ENCODE results near the gene ZNF746. TPM values are rescaled to one million over a fixed set of nuclear protein-coding genes. Genes with fewer than 3 reads are reported as not detected.

The ZNF746 gene
- total and polyA plus RNA-seq, 2 donors (not counting 3 experiments of a cell fraction or from before 2014, with no cell fraction given) = 10.5 to 20.8 TPM

- FAIRE-seq = no peak
- dilution Hi-C loops (cut with MboI; ENCODE audit: extremely low pct_ligation_motif_present, low sequenced_read_pairs) = no loop called here
- CTCF ChIA-PET = no interaction called here
Measured at GRCh38 chr7:149527414-149527813, 29.8 kb upstream of the ZNF746 start.

More at GRCh38 chr7:149527414-149527813, 29.8 kb upstream of the ZNF746 start:
- Histone ChIP-seq H3K4me2 (ENCODE audit: insufficient read depth, low read length) (no peak overlapping the region), H2AFZ (ENCODE audit: low read depth, low read length) (no peak overlapping the region), H3K27me3 (ENCODE audit: control insufficient read depth in 2 of 2, insufficient read depth in 2 of 2, low read length in 2 of 2) (no peaks in the 10 kb centered on the region), H3K9me3 (replicated peaks; ENCODE audit: control insufficient read depth, insufficient read depth, low read length) (no peaks in the 10 kb centered on the region), H3K4me3 (replicated peaks in 1 of 3; ENCODE audit: insufficient read depth in 1 of 3, low read depth in 1 of 3, low read length in 3 of 3) (no peak overlapping the region), H3K4me1 (ENCODE audit: control insufficient read depth, extremely low read depth, insufficient read depth, low read length) (no peaks in the 10 kb centered on the region), H4K20me1 (replicated peaks; ENCODE audit: control insufficient read depth, extremely low read depth, insufficient read depth, low read length) (no peaks in the 10 kb centered on the region), H3K9ac (replicated peaks; ENCODE audit: extremely low read depth, insufficient read depth, low read length) (no peak overlapping the region), H3K79me2 (ENCODE audit: control insufficient read depth, insufficient read depth, low read length) (no peaks in the 10 kb centered on the region), H3K27ac (ENCODE audit: insufficient read depth, low read depth, low read length) (no peak overlapping the region), H3K36me3 (ENCODE audit: control insufficient read depth in 2 of 2, extremely low read depth in 1 of 2, insufficient read depth in 2 of 2, low read length in 2 of 2) (no peaks in the 10 kb centered on the region), H3K9me1 (replicated peaks; ENCODE audit: control insufficient read depth, extremely low read depth, insufficient read depth, low read length) (no peaks in the 10 kb centered on the region)
- POLR2A ChIA-PET = no interaction called here
- no peak for TF ChIP-seq CTCF (IDR thresholded peaks at IDR 0.05; ENCODE audit: extremely low read depth in 1 of 2, insufficient read depth in 1 of 2, low read depth in 1 of 2, low read length in 2 of 2)
- no peak for TF ChIP-seq EZH2 (IDR thresholded peaks at IDR 0.05; ENCODE audit: borderline replicate concordance, low read depth, low read length, severe bottlenecking)
- no peak for TF ChIP-seq GATA2 (IDR thresholded peaks at IDR 0.05; ENCODE audit: insufficient read depth, insufficient read length, low read depth, low read length)
- TF ChIP-seq, protein P1, sequence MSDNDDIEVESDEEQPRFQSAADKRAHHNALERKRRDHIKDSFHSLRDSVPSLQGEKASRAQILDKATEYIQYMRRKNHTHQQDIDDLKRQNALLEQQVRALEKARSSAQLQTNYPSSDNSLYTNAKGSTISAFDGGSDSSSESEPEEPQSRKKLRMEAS (IDR thresholded peaks at IDR 0.05; ENCODE audit: insufficient read depth, insufficient read length) = no peak
- TF ChIP-seq POLR2AphosphoS5 (IDR thresholded peaks at IDR 0.05; ENCODE audit: insufficient read depth, low read depth, low read length) = no peak
- TF ChIP-seq JUN (IDR thresholded peaks at IDR 0.05; ENCODE audit: borderline replicate concordance, insufficient read depth, insufficient read length, low read depth) = no peak
- TF ChIP-seq POLR2A (IDR thresholded peaks at IDR 0.05; ENCODE audit: low read depth, low read length) = no peak
- TF ChIP-seq MYC (IDR thresholded peaks at IDR 0.05; ENCODE audit: low read depth, low read length) = no peak
- no peak for TF ChIP-seq FOS (IDR thresholded peaks at IDR 0.05; ENCODE audit: borderline replicate concordance, insufficient read depth, low read length)
- intact Hi-C loops (cut with micrococcal nuclease) = no loop called here
- BruUV-seq (replicated peaks) = no TSS peak
- DNase-seq (ENCODE audit: low read depth, low spot score) = no peak
